Mesenchymal stem cell (in vitro differentiated cells and primary cell): ENCODE measurements around the gene TUBGCP3.
A peak's percentile ranks its signal among the peaks of the same experiment; 100 is the strongest.

Source experiments
- DNase-seq: peaks from one replicate; pipeline ENCODE4 v3.0.0-alpha.2; 2013
- H2AFZ ChIP-seq: one replicate; pipeline ENCODE4 v1.6.1; 2013; ENCODE audit warnings: low read depth, mild to moderate bottlenecking, control low read depth, inconsistent platforms, low read length, moderate library complexity
- H2AK5ac ChIP-seq: 2 replicates; pipeline ENCODE4 v1.6.1; 2013; ENCODE audit warnings: low read length, moderate library complexity, mild to moderate bottlenecking, inconsistent platforms; ENCODE audit not compliant: severe bottlenecking
- H2BK120ac ChIP-seq: one replicate; pipeline ENCODE4 v1.6.1; 2013; ENCODE audit warnings: low read depth, mild to moderate bottlenecking, inconsistent platforms, low read length, moderate library complexity
- H2BK12ac ChIP-seq, 2 experiments: one replicate each; pipeline ENCODE4 v1.6.1; 2013; ENCODE audit warnings: inconsistent platforms in 2 of 2, low read length in 2 of 2, mild to moderate bottlenecking in 2 of 2, moderate library complexity in 2 of 2, control low read depth in 1 of 2
- H2BK15ac ChIP-seq: one replicate; pipeline ENCODE4 v1.6.1; 2013; ENCODE audit warnings: mild to moderate bottlenecking, low read depth, inconsistent platforms; ENCODE audit not compliant: poor library complexity, severe bottlenecking
- H2BK5ac ChIP-seq: 2 replicates; pipeline ENCODE4 v1.6.1; 2013; ENCODE audit warnings: low read depth, mild to moderate bottlenecking, low read length, control low read depth, inconsistent platforms; ENCODE audit not compliant: poor library complexity, severe bottlenecking
- H3K14ac ChIP-seq, 2 experiments: one replicate each; pipeline ENCODE4 v1.6.1; 2013; ENCODE audit warnings: inconsistent platforms in 2 of 2, low read length in 2 of 2, control low read depth in 1 of 2, mild to moderate bottlenecking in 1 of 2, moderate library complexity in 1 of 2
- H3K18ac ChIP-seq, 2 experiments: one replicate each; pipeline ENCODE4 v1.6.1; 2013; ENCODE audit warnings: inconsistent platforms in 2 of 2, low read length in 2 of 2, control low read depth in 1 of 2, low read depth in 1 of 2, mild to moderate bottlenecking in 1 of 2
- H3K23ac ChIP-seq, 2 experiments: one replicate each; pipeline ENCODE4 v1.6.1; 2013; ENCODE audit warnings: inconsistent platforms in 2 of 2, low read length in 2 of 2, mild to moderate bottlenecking in 2 of 2, moderate library complexity in 2 of 2, control low read depth in 1 of 2
- H3K27ac ChIP-seq: 2 replicates; pipeline ENCODE4 v1.5.1; 2013; ENCODE audit warnings: mild to moderate bottlenecking, moderate library complexity, low read length, control low read depth, inconsistent platforms; ENCODE audit not compliant: poor library complexity, severe bottlenecking
- H3K27me3 ChIP-seq, 2 experiments: 2 replicates each; pipeline versions ENCODE4 v1.6.1 to v1.7.0; 2013; ENCODE audit warnings: low read length in 2 of 2, mild to moderate bottlenecking in 2 of 2, moderate library complexity in 2 of 2, control low read depth in 1 of 2, inconsistent platforms in 1 of 2; ENCODE audit not compliant: control insufficient read depth in 1 of 2, insufficient read depth in 1 of 2
- H3K36me3 ChIP-seq, 2 experiments: 2 replicates each; pipeline versions ENCODE4 v1.6.1 to v1.7.0; 2013; ENCODE audit warnings: low read length in 2 of 2, control low read depth in 1 of 2, inconsistent platforms in 1 of 2, low read depth in 1 of 2, mild to moderate bottlenecking in 1 of 2; ENCODE audit not compliant: insufficient read depth in 2 of 2, control insufficient read depth in 1 of 2
- H3K4ac ChIP-seq, 2 experiments: one replicate each; pipeline ENCODE4 v1.6.1; 2013; ENCODE audit warnings: inconsistent platforms in 2 of 2, low read length in 2 of 2, mild to moderate bottlenecking in 2 of 2, moderate library complexity in 2 of 2, control low read depth in 1 of 2, low read depth in 1 of 2
- H3K4me1 ChIP-seq: 2 replicates; pipeline ENCODE4 v1.6.1; 2013; ENCODE audit warnings: low read depth, low read length, control low read depth; ENCODE audit not compliant: control insufficient read depth, insufficient read depth
- H3K4me2 ChIP-seq: 2 replicates; pipeline ENCODE4 v1.6.1; 2013; ENCODE audit warnings: low read length, mild to moderate bottlenecking, inconsistent platforms; ENCODE audit not compliant: poor library complexity, severe bottlenecking
- H3K4me3 ChIP-seq, 2 experiments: 2 replicates each; pipeline versions ENCODE4 v1.5.1 to v1.7.0; 2013; ENCODE audit warnings: low read length in 2 of 2, mild to moderate bottlenecking in 2 of 2, control low read depth in 1 of 2, low read depth in 1 of 2; ENCODE audit not compliant: insufficient read depth in 1 of 2
- H3K79me1 ChIP-seq: replicated peaks from 2 replicates; pipeline ENCODE4 v1.6.1; 2013; ENCODE audit warnings: mild to moderate bottlenecking, control low read depth, low read length, inconsistent platforms; ENCODE audit not compliant: poor library complexity, severe bottlenecking
- H3K9ac ChIP-seq: 2 replicates; pipeline ENCODE4 v1.7.0; 2013; ENCODE audit warnings: mild to moderate bottlenecking, low read length, moderate library complexity
- H3K9me3 ChIP-seq: 2 replicates; pipeline ENCODE4 v1.7.0; 2013; ENCODE audit warnings: mild to moderate bottlenecking, low read length; ENCODE audit not compliant: control insufficient read depth
- H4K8ac ChIP-seq: one replicate; pipeline ENCODE4 v1.6.1; 2013; ENCODE audit warnings: inconsistent platforms, mild to moderate bottlenecking, low read length, moderate library complexity
- H4K91ac ChIP-seq: one replicate; pipeline ENCODE4 v1.6.1; 2013; ENCODE audit warnings: mild to moderate bottlenecking, low read length, inconsistent platforms
- WGBS: methylation state at CpG from one replicate; pipeline ENCODE4 v1.1.7; 2013; ENCODE audit warnings: mixed read lengths; 5-methylcytosine and 5-hydroxymethylcytosine counted together

The TUBGCP3 gene

GRCh38 chr13:112513761-112514160, 74.2 kb downstream of the TUBGCP3 start:
- no peak overlapping the region for H2BK5ac ChIP-seq
- H3K9ac ChIP-seq, result no peak overlapping the region
- H2AK5ac ChIP-seq, result no peak overlapping the region
- peaks cover 8% of the 10 kb centered on the region for H3K79me1 ChIP-seq
- no peak overlapping the region for H3K18ac ChIP-seq
- H3K27me3 ChIP-seq, result no peaks in the 10 kb centered on the region
- no peak overlapping the region for H2AFZ ChIP-seq
- H3K9me3 ChIP-seq, result no peaks in the 10 kb centered on the region
- H3K4me1 ChIP-seq, result peaks cover 13% of the 10 kb centered on the region
- H2BK12ac ChIP-seq, result no peak overlapping the region
- no peak overlapping the region for H2BK120ac ChIP-seq
- no peak overlapping the region for H3K27ac ChIP-seq
- H2BK15ac ChIP-seq, result no peak overlapping the region
- peaks cover 18 to 60% of the 10 kb centered on the region in 2 experiments for H3K36me3 ChIP-seq
- no peak overlapping the region for H3K4me3 ChIP-seq
- no peak overlapping the region for H3K4ac ChIP-seq
- no peak overlapping the region for H4K91ac ChIP-seq
- no peak for DNase-seq
- no peak overlapping the region for H3K14ac ChIP-seq
- no peak overlapping the region for H3K23ac ChIP-seq
- WGBS, result 88% methylated on average over 4 of the region's 6 CpGs
- no peak overlapping the region for H3K4me2 ChIP-seq
- H4K8ac ChIP-seq, result no peak overlapping the region

- Histone ChIP-seq H3K4ac (no peak overlapping the region), H3K36me3 (peaks cover 21 to 53% of the 10 kb centered on the region in 2 experiments), H4K8ac (no peak overlapping the region), H3K4me3 (no peak overlapping the region), H3K27ac (peak overlapping the region; percentile 33), H3K27me3 (no peaks in the 10 kb centered on the region), H3K23ac (peak overlapping the region in 1 of 2 experiments; percentile 36), H3K79me1 (peaks cover 14% of the 10 kb centered on the region), H3K4me1 (peaks cover 15% of the 10 kb centered on the region), H2BK120ac (no peak overlapping the region), H2AFZ (no peak overlapping the region), H3K4me2 (no peak overlapping the region), H2BK5ac (no peak overlapping the region), H2BK15ac (no peak overlapping the region), H3K14ac (no peak overlapping the region), H3K18ac (no peak overlapping the region), H2AK5ac (no peak overlapping the region), H4K91ac (no peak overlapping the region), H3K9me3 (no peaks in the 10 kb centered on the region), H3K9ac (no peak overlapping the region), H2BK12ac (no peak overlapping the region)
- 94% methylated on average over 8 of the region's 10 CpGs for WGBS
- no peak for DNase-seq
Measured at GRCh38 chr13:112510987-112511685, 76.8 kb downstream of the TUBGCP3 start.

- Histone ChIP-seq H3K4me3 (no peak overlapping the region), H2AK5ac (peak overlapping the region; percentile 4), H3K23ac (no peak overlapping the region), H4K91ac (no peak overlapping the region), H2BK5ac (no peak overlapping the region), H2BK120ac (no peak overlapping the region), H3K4me2 (no peak overlapping the region), H3K36me3 (peaks cover 18 to 53% of the 10 kb centered on the region in 2 experiments), H3K9ac (peak overlapping the region; percentile 3), H2AFZ (no peak overlapping the region), H3K79me1 (peaks cover 13% of the 10 kb centered on the region), H3K27me3 (no peaks in the 10 kb centered on the region), H3K14ac (no peak overlapping the region), H4K8ac (no peak overlapping the region), H3K4ac (no peak overlapping the region), H3K4me1 (peaks cover 15% of the 10 kb centered on the region), H3K18ac (peak overlapping the region in 1 of 2 experiments; percentile 42), H2BK15ac (no peak overlapping the region), H2BK12ac (no peak overlapping the region), H3K9me3 (no peaks in the 10 kb centered on the region), H3K27ac (peak overlapping the region; percentile 4)
- DNase-seq, result peak; percentile 78
- 81% methylated on average over 13 of the region's 15 CpGs for WGBS
Measured at GRCh38 chr13:112510002-112510780, 77.8 kb downstream of the TUBGCP3 start.

- Histone ChIP-seq H3K9me3 (no peaks in the 10 kb centered on the region), H3K79me1 (peaks cover 13% of the 10 kb centered on the region), H3K23ac (no peak overlapping the region), H2BK120ac (no peak overlapping the region), H2AK5ac (peak overlapping the region; percentile 16), H3K36me3 (peaks cover 17 to 58% of the 10 kb centered on the region in 2 experiments), H3K4ac (no peak overlapping the region), H3K27me3 (no peaks in the 10 kb centered on the region), H4K91ac (no peak overlapping the region), H2BK12ac (no peak overlapping the region), H3K4me1 (peaks cover 15% of the 10 kb centered on the region), H3K14ac (no peak overlapping the region), H2BK5ac (no peak overlapping the region), H3K18ac (no peak overlapping the region), H3K9ac (no peak overlapping the region), H3K4me3 (no peak overlapping the region), H2AFZ (no peak overlapping the region), H4K8ac (peak overlapping the region; percentile 12), H3K4me2 (no peak overlapping the region), H2BK15ac (no peak overlapping the region), H3K27ac (no peak overlapping the region)
- DNase-seq, result no peak
- WGBS, result 93% methylated on average over 5 of the region's 6 CpGs
Measured at GRCh38 chr13:112509190-112509589, 78.8 kb downstream of the TUBGCP3 start.
